ENCODE results near the gene BMPR1B. TPM values are rescaled to one million over a fixed set of nuclear protein-coding genes. Genes with fewer than 3 reads are reported as not detected.

BMPR1B gene
- total and polyA plus RNA-seq, 2 of the 8 experiments (the other 6 are each of a cell fraction or from before 2014, with no cell fraction given): 0.14 to 1.1 TPM

- TF ChIP-seq CHD2 (IDR thresholded peaks at IDR 0.05; ENCODE audit: low read length) (no peak), CTCF (IDR thresholded peaks at IDR 0.05; ENCODE audit: control extremely low read depth in 1 of 3, insufficient read depth in 1 of 3, low read depth in 1 of 3, low read length in 3 of 3) (no peak), TCF12 (IDR thresholded peaks at IDR 0.05; ENCODE audit: low read depth, low read length) (no peak)
These were observed 441.2 kb downstream of the BMPR1B start (continued) for GRCh38 chr4:95198961-95199360.

All from H1 (cell line).